GM13977 (cell line): ENCODE measurements around the gene OR7A10.
"Not testable (repeated sequence)": the region's sequence is repeated elsewhere in the genome, so short reads cannot be mapped to it uniquely, and the experiment has no call there.

Experiments used
- DNase-seq: peaks from one replicate; pipeline ENCODE4 v3.0.0; 2012; ENCODE audit warnings: low spot score
- in situ Hi-C: fragments of 300-500 bp; cut with MboI; formaldehyde crosslinking; loops from one replicate; pipeline ENCODE4 v1.12.0; 2022; ENCODE audit warnings: low sequenced_read_pairs, low pct_unique_long_range_greater_than_20kb, mixed read lengths, inconsistent platforms; ENCODE audit not compliant: unreplicated experiment
- TF ChIP-seq, protein P1 (sequence below): IDR thresholded peaks from 2 replicates; pipeline ENCODE4 v1.5.1; 2012; ENCODE audit warnings: mild to moderate bottlenecking, control low read depth; ENCODE audit not compliant: insufficient read depth; ENCODE audit errors: extremely low read depth, missing control alignments

OR7A10 gene

DNA sequence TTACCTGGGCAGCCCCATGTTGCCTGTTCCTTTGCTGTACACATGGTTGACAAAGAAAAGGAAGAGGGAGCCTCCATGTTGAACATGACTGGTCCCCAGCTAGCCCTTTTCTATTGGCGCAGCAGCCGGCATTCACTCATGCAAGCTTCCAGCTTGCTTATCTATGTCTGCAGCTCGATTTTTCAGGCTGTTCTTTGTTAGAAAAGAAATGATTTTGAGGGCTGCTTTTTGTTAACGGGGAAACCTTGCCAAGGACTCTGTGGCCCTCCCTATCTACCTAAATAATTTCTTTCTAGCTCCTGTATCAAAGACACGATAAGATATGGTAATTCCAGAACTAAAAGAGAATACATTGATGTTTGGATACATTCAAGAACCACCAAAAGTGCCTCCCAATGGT, 50.0 kb downstream of the OR7A10 start:
- in situ Hi-C loops = no loop called here

GRCh38 chr19:14796021-14796420, 52.7 kb downstream of the OR7A10 start:
- DNase-seq = no peak
- TF ChIP-seq, protein P1, sequence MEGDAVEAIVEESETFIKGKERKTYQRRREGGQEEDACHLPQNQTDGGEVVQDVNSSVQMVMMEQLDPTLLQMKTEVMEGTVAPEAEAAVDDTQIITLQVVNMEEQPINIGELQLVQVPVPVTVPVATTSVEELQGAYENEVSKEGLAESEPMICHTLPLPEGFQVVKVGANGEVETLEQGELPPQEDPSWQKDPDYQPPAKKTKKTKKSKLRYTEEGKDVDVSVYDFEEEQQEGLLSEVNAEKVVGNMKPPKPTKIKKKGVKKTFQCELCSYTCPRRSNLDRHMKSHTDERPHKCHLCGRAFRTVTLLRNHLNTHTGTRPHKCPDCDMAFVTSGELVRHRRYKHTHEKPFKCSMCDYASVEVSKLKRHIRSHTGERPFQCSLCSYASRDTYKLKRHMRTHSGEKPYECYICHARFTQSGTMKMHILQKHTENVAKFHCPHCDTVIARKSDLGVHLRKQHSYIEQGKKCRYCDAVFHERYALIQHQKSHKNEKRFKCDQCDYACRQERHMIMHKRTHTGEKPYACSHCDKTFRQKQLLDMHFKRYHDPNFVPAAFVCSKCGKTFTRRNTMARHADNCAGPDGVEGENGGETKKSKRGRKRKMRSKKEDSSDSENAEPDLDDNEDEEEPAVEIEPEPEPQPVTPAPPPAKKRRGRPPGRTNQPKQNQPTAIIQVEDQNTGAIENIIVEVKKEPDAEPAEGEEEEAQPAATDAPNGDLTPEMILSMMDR = no peak
- in situ Hi-C loops = no loop called here

More for the DNA sequence above, 50.0 kb downstream of the OR7A10 start:
- TF ChIP-seq, protein P1 = no peak
- DNase-seq = no peak

DNA sequence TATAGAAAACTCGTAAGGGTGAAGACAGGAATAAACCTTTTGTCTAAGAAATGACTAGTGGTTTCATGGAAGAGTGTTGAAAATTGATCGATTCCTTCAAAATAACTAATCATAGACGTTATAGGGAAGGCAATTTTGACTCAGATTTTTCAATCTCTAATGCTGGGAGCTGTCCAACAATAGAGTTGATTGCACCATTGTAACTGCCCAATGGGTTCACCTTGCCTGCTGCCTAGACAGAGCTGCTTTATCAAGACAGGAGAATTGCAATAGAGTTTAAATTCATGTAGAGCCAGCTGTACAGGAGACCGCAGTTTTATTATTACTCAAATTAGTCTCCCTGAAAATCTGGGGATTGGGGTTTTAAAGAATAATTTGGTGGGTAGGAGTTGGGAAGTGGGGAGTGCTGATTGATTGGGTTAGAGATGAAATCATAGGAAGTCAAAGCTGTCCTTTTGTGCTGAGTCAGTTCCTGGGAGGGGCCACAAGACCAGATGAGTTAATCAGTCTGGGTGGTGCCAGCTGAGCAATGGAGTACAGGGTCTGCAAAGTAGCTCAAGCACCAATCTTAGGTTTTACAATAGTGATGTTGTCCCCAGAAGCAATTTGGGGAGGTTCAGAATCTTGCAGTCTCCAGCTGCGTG, 53.5 kb downstream of the OR7A10 start:
- no peak for DNase-seq
- TF ChIP-seq, protein P1 = no peak
- in situ Hi-C loops = no loop called here

- DNase-seq, in situ Hi-C loops: not testable (repeated sequence)
These were observed 56.5 kb downstream of the OR7A10 start for GRCh38 chr19:14792250-14792649.
